Left hindlimb (tissue), 1 donor: ENCODE results near the gene ABCD3.
A peak's percentile ranks its signal among the peaks of the same experiment; 100 is the strongest.
"Not testable (repeated sequence)": the region's sequence is repeated elsewhere in the genome, so short reads cannot be mapped to it uniquely, and the experiment has no call there.

ENCODE experiments used
- DNase-seq: peaks from one replicate; pipeline ENCODE4 v3.0.0-alpha.2; 2018

ABCD3 gene

GRCh38 chr1:94416901-94417727 is 1.1 kb upstream of the ABCD3 start:
- peak; percentile 33 for DNase-seq

- no peak for DNase-seq
These were observed 536 bp upstream of the ABCD3 start for GRCh38 chr1:94417728-94417977.

GRCh38 chr1:94418664-94419655 is 771 bp downstream of the ABCD3 start:
- peak; percentile 58 for DNase-seq

- DNase-seq, result no peak
These were observed 4.1 kb downstream of the ABCD3 start for GRCh38 chr1:94422115-94422820.

GRCh38 chr1:94425821-94426484 is 7.8 kb downstream of the ABCD3 start:
- DNase-seq, result no peak

GRCh38 chr1:94426485-94426870 is 8.3 kb downstream of the ABCD3 start:
- DNase-seq, result not testable (repeated sequence)

GRCh38 chr1:94428441-94428840 is 10.3 kb downstream of the ABCD3 start:
- DNase-seq, result no peak

GRCh38 chr1:94428927-94429528 is 10.8 kb downstream of the ABCD3 start:
- not testable (repeated sequence) for DNase-seq

GRCh38 chr1:94430066-94430465 is 11.9 kb downstream of the ABCD3 start:
- not testable (repeated sequence) for DNase-seq

GRCh38 chr1:94433866-94434265 is 15.7 kb downstream of the ABCD3 start:
- no peak for DNase-seq

- DNase-seq, result no peak
These were observed 16.3 kb downstream of the ABCD3 start for GRCh38 chr1:94434365-94435045.

- no peak for DNase-seq
These were observed 20.6 kb downstream of the ABCD3 start for GRCh38 chr1:94438692-94439276.

GRCh38 chr1:94440088-94440487 is 21.9 kb downstream of the ABCD3 start:
- DNase-seq, result no peak

- DNase-seq, result not testable (repeated sequence)
These were observed 24.9 kb downstream of the ABCD3 start for GRCh38 chr1:94443067-94443466.

- DNase-seq, result not testable (repeated sequence)
These were observed 26.6 kb downstream of the ABCD3 start for GRCh38 chr1:94444819-94445218.

- DNase-seq, result not testable (repeated sequence)
These were observed 27.5 kb downstream of the ABCD3 start for GRCh38 chr1:94445733-94446132.

- DNase-seq, result not testable (repeated sequence)
These were observed 28.0 kb downstream of the ABCD3 start for GRCh38 chr1:94446177-94446576.

GRCh38 chr1:94448741-94449140 is 30.6 kb downstream of the ABCD3 start:
- DNase-seq, result not testable (repeated sequence)

- DNase-seq, result no peak
These were observed 38.5 kb downstream of the ABCD3 start for GRCh38 chr1:94456736-94457135.

- no peak for DNase-seq
These were observed 44.4 kb downstream of the ABCD3 start for GRCh38 chr1:94462606-94463005.
